Osteocyte (in vitro differentiated cells): ENCODE data around the gene TP73. TPM values are rescaled to one million over a fixed set of nuclear protein-coding genes. Genes with fewer than 3 reads are reported as not detected.

Experiments used
- DNase-seq: peaks from one replicate; pipeline ENCODE4 v3.0.0; 2021; ENCODE audit warnings: mixed read lengths; ENCODE audit not compliant: unreplicated experiment; ENCODE audit errors: extremely low spot score
- H3K27ac Mint-ChIP-seq: one replicate; pipeline ENCODE4 v1.8.0; 2021; ENCODE audit warnings: mild to moderate bottlenecking, mixed read lengths; ENCODE audit not compliant: unreplicated experiment
- H3K27me3 Mint-ChIP-seq: one replicate; pipeline ENCODE4 v1.8.0; 2021; ENCODE audit warnings: mixed read lengths; ENCODE audit not compliant: unreplicated experiment
- H3K36me3 Mint-ChIP-seq: one replicate; pipeline ENCODE4 v1.8.0; 2021; ENCODE audit warnings: mixed read lengths; ENCODE audit not compliant: unreplicated experiment
- H3K4me1 Mint-ChIP-seq: one replicate; pipeline ENCODE4 v1.8.0; 2021; ENCODE audit warnings: mixed read lengths; ENCODE audit not compliant: unreplicated experiment
- H3K4me3 Mint-ChIP-seq: one replicate; pipeline ENCODE4 v1.8.0; 2021; ENCODE audit warnings: mild to moderate bottlenecking, moderate library complexity, mixed read lengths; ENCODE audit not compliant: unreplicated experiment
- H3K9me3 Mint-ChIP-seq: one replicate; pipeline ENCODE4 v1.8.0; 2021; ENCODE audit warnings: mixed read lengths; ENCODE audit not compliant: unreplicated experiment
- total RNA-seq: library from RNA; stranded (reverse); gene quantifications from 2 replicates; pipeline ENCODE4 v1.2.1, GENCODE V29; 2021
- TF ChIP-seq, protein P1 (sequence below): fragments of 200-600 bp; sonication (generic); IDR thresholded peaks from 2 replicates; pipeline ENCODE4 v1.5.0; 2021; ENCODE audit warnings: antibody characterized with exemption, mild to moderate bottlenecking, moderate library complexity

TP73 gene
- total RNA-seq, 1 donor from 2014 or later, result 0.24 TPM

DNA sequence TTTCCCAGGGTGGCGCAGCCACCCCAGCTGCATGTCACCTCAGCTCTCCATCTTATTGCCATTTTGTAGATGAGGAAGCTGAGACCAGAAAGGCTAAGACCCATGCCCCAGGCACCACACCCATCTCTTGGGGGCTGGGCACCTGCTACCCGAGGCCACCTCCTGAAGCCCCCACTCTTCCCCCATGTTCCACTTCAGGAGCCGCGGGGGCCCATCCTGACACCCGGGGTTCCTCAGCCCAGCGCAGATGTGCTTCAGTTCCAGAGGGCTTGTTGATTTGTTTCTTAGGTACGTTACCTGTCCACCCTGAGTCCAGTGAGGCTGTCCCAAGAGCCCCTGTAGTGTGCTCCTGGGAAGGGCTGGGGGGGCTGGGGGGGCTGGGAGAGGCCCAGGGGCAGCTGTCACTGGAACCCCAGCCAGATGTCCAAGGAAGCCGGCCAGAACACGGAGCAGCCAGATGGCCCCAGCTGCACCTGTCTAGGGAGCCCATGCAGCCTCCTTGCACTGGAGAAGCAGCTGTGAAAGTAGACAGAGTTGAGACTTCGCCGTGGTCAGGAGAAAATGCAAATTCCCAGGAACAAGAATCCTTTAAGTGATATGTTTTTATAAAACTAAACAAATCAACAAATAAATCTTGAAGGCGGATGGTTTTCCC lies 82.8 kb downstream of the TP73 start:
- no peaks in the 10 kb centered on the region for H3K9me3 Mint-ChIP-seq

DNA sequence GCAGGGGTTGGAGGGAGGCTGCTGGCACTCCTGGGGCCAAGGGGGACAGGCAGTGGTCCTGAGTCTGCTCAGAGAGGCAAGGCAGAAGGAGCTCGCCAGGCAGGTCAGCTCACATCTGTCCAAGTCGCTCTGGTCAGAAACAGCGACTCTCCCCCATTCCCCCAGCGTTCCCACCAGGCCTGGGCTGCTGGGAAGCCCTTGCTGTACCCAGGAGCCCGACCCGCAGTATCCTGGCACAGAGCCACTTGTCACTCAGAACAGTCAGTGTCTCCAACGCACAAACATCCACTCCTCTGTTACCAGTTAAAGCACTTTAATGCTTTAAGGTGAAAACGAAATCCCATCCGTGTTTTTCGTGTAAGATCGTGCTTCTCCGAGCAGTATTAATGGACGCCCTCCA lies 83.4 kb downstream of the TP73 start:
- Mint-ChIP-seq H3K4me1 (peaks cover 20% of the 10 kb centered on the region), H3K27ac (peak overlapping the region; percentile 53), H3K27me3 (no peaks in the 10 kb centered on the region), H3K36me3 (peaks cover 12% of the 10 kb centered on the region), H3K4me3 (no peak overlapping the region), H3K9me3 (no peaks in the 10 kb centered on the region)
- TF ChIP-seq, protein P1, sequence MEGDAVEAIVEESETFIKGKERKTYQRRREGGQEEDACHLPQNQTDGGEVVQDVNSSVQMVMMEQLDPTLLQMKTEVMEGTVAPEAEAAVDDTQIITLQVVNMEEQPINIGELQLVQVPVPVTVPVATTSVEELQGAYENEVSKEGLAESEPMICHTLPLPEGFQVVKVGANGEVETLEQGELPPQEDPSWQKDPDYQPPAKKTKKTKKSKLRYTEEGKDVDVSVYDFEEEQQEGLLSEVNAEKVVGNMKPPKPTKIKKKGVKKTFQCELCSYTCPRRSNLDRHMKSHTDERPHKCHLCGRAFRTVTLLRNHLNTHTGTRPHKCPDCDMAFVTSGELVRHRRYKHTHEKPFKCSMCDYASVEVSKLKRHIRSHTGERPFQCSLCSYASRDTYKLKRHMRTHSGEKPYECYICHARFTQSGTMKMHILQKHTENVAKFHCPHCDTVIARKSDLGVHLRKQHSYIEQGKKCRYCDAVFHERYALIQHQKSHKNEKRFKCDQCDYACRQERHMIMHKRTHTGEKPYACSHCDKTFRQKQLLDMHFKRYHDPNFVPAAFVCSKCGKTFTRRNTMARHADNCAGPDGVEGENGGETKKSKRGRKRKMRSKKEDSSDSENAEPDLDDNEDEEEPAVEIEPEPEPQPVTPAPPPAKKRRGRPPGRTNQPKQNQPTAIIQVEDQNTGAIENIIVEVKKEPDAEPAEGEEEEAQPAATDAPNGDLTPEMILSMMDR, result no peak
- DNase-seq, result no peak

More for the DNA sequence above, 82.8 kb downstream of the TP73 start:
- TF ChIP-seq, protein P1, result no peak
- no peak for DNase-seq
- no peak overlapping the region for H3K4me3 Mint-ChIP-seq
- peaks cover 20% of the 10 kb centered on the region for H3K4me1 Mint-ChIP-seq
- H3K27me3 Mint-ChIP-seq, result no peaks in the 10 kb centered on the region
- H3K27ac Mint-ChIP-seq, result no peak overlapping the region
- peaks cover 11% of the 10 kb centered on the region for H3K36me3 Mint-ChIP-seq

DNA sequence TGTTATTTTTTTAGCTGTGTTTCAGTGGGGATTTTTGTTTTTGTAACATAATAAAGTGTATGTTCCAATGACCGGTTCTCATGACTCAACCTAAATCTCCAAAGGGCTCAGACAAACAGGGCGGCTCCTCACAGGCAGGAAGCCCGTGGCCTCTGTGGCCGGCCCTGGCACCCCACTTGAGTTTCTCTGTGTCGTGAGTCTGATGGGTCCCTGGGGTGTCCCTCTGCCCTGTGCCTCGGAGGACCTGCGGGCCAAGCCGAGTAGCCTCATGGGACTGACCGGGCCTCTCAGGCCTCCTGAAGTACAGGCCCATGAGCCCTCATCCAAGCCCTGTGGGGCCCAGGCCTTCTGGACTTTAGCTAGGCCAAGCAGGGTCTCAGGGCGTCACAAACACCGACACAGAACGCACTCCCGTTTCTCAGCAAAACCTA lies 83.8 kb downstream of the TP73 start:
- Mint-ChIP-seq H3K9me3 (no peaks in the 10 kb centered on the region), H3K27me3 (no peaks in the 10 kb centered on the region), H3K4me1 (peaks cover 20% of the 10 kb centered on the region), H3K27ac (peak overlapping the region; percentile 53), H3K4me3 (no peak overlapping the region), H3K36me3 (peaks cover 13% of the 10 kb centered on the region)
- DNase-seq, result no peak
- TF ChIP-seq, protein P1, result no peak

DNA sequence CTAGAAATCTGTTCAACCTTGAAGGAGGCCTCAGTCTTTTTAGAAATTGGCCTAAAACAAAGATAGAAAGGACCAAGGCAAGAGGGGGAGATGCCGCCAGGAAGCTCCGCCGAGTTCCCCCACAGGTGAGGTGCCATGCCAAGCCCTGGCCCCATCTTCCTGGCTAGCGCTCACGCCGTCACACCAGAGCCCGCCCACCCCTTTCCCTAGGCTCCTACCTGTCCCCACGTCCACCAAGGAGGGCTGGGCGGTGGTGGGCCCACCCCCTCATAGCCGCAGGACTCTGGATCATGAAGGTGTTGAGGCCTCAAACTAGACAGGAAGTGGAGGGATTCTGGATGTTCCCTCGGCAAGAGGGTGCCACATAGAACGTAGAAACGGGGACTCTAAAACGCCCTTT lies 84.4 kb downstream of the TP73 start:
- Mint-ChIP-seq H3K4me3 (no peak overlapping the region), H3K27ac (peak overlapping the region; percentile 53), H3K9me3 (no peaks in the 10 kb centered on the region), H3K36me3 (peaks cover 17% of the 10 kb centered on the region), H3K27me3 (no peaks in the 10 kb centered on the region), H3K4me1 (peaks cover 19% of the 10 kb centered on the region)
- no peak for DNase-seq
- TF ChIP-seq, protein P1, result no peak

DNA sequence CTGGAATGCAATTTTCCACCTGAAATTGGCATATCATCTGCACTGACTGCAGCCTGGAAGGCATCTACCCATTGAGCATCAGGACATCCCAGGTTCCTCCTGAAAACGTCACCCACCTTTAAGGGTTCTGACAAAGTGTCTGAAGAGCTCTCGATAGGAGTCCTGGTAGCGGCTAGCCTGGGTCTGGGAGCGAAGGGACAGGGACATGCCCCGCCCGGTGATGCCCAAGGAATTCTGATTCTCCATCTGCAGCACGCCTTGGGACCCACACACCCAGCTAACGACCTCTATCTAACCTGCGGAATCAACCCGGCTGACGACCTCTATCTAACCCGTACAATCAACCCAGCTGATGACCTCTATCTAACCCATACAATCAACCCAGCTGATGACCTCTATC lies 86.6 kb downstream of the TP73 start:
- DNase-seq, result no peak
- peaks cover 17% of the 10 kb centered on the region for H3K4me1 Mint-ChIP-seq
- no peaks in the 10 kb centered on the region for H3K27me3 Mint-ChIP-seq
- H3K27ac Mint-ChIP-seq, result no peak overlapping the region
- H3K4me3 Mint-ChIP-seq, result no peak overlapping the region
- TF ChIP-seq, protein P1, result no peak
- no peaks in the 10 kb centered on the region for H3K9me3 Mint-ChIP-seq
- peaks cover 24% of the 10 kb centered on the region for H3K36me3 Mint-ChIP-seq
